A673 (cell line): ENCODE measurements around the gene WDR55. TPM values are rescaled to one million over a fixed set of nuclear protein-coding genes. Genes with fewer than 3 reads are reported as not detected.

ENCODE experiments used
- BruUV-seq: library from RNA; stranded (reverse); fragments of 400-500 nt; replicated peaks from 2 replicates; lab custom pipeline; 2021; lab: Mats Ljungman, UMichigan
- CTCF ChIA-PET: fragments of 300-600 bp; sonication (Branson Sonifier 250); formaldehyde crosslinking; loops from one replicate; lab custom pipeline; 2022; ENCODE audit warnings: antibody characterized with exemption; lab: Charles Lee
- POLR2A ChIA-PET: fragments of 300-600 bp; sonication (Branson Sonifier 250); formaldehyde crosslinking; loops from one replicate; lab custom pipeline; 2022; ENCODE audit warnings: antibody characterized with exemption; ENCODE audit not compliant: low non-redundant PET; lab: Charles Lee
- DNase-seq: peaks from one replicate; pipeline ENCODE4 v3.0.0-alpha.2; 2015; ENCODE audit warnings: low spot score
- H3K27ac ChIP-seq: fragments of 200-600 bp; sonication (generic); 2 replicates; pipeline ENCODE4 v1.5.1; 2016; ENCODE audit warnings: mixed run types, low read depth, mild to moderate bottlenecking, mixed read lengths, antibody characterized with exemption, low read length; ENCODE audit not compliant: poor library complexity, severe bottlenecking
- H3K27me3 ChIP-seq: fragments of 200-600 bp; sonication (generic); replicated peaks from 2 replicates; pipeline ENCODE4 v1.6.1; 2017; ENCODE audit warnings: mixed run types, low read depth, mild to moderate bottlenecking, mixed read lengths, antibody characterized with exemption, low read length; ENCODE audit not compliant: insufficient read depth, poor library complexity
- H3K36me3 ChIP-seq: fragments of 200-600 bp; sonication (generic); 2 replicates; pipeline ENCODE4 v1.6.1; 2016; ENCODE audit warnings: mixed run types, mild to moderate bottlenecking, mixed read lengths, antibody characterized with exemption, low read length; ENCODE audit not compliant: insufficient read depth, poor library complexity, severe bottlenecking
- H3K4me1 ChIP-seq: fragments of 200-600 bp; sonication (generic); 2 replicates; pipeline ENCODE4 v1.6.1; 2017; ENCODE audit warnings: mixed run types, mild to moderate bottlenecking, mixed read lengths, antibody characterized with exemption, low read length; ENCODE audit not compliant: insufficient read depth, poor library complexity, severe bottlenecking
- H3K4me3 ChIP-seq: fragments of 200-600 bp; sonication (generic); 2 replicates; pipeline ENCODE4 v1.5.1; 2016; ENCODE audit warnings: low read depth, mixed run types, mild to moderate bottlenecking, mixed read lengths, low read length; ENCODE audit not compliant: poor library complexity, severe bottlenecking
- H3K9me3 ChIP-seq: fragments of 200-600 bp; sonication (generic); 2 replicates; pipeline ENCODE4 v1.6.1; 2016; ENCODE audit warnings: mixed run types, low read depth, mild to moderate bottlenecking, mixed read lengths, antibody characterized with exemption, low read length; ENCODE audit not compliant: poor library complexity, severe bottlenecking
- CTCF ChIP-seq: fragments of 300-800, 200-600 bp; sonication (generic); conservative IDR thresholded peaks from 2 replicates; pipeline ENCODE4 v1.5.1; 2017; ENCODE audit warnings: low read depth, mild to moderate bottlenecking, antibody characterized with exemption, low read length, moderate library complexity, mixed read lengths
- EZH2 ChIP-seq: fragments of 200-600 bp; sonication (generic); IDR thresholded peaks from 2 replicates; pipeline ENCODE4 v1.6.1; 2017; ENCODE audit warnings: borderline replicate concordance, low read depth, mild to moderate bottlenecking, mixed read lengths, antibody characterized with exemption, low read length; ENCODE audit not compliant: poor library complexity, severe bottlenecking
- intact Hi-C: fragments of 100-400 bp; cut with micrococcal nuclease; formaldehyde crosslinking; loops from one replicate; pipeline ENCODE4 v1.10.0; 2022; ENCODE audit not compliant: unreplicated experiment
- total RNA-seq: library from RNA; stranded (reverse); gene quantifications from 2 replicates; pipeline ENCODE4 v1.2.3, GENCODE V29; 2021

Gene WDR55
- total RNA-seq, 1 experiment from 2014 or later, result 33.2 TPM

GRCh38 chr5:140633021-140633471 lies 31.7 kb upstream of the WDR55 start, which contains the start of gene CD14:
CD14 (minus strand) TSS chr5:140633175; CDS start chr5:140633071, 104 bp downstream.
- intact Hi-C loops, result no loop called here
- H3K4me3 ChIP-seq, result peak within 1 kb of the TSS; percentile 40
- DNase-seq, result peak; percentile 38
- TF ChIP-seq CTCF (no peak), EZH2 (no peak)
- no TSS peak for BruUV-seq
- POLR2A ChIA-PET, result no interaction called here
- peaks cover 9% of the 10 kb centered on the region for H3K9me3 ChIP-seq
- H3K27me3 ChIP-seq, result peaks cover 17% of the 10 kb centered on the region
- H3K4me1 ChIP-seq, result no peaks in the 10 kb centered on the region
- H3K27ac ChIP-seq, result no peak within 1 kb of the TSS
- H3K36me3 ChIP-seq, result no peaks in the 10 kb centered on the region
- CTCF ChIA-PET, result no interaction called here

- POLR2A ChIA-PET, result no interaction called here
- H3K9me3 ChIP-seq, result peaks cover 4% of the 10 kb centered on the region
- no TSS peak for BruUV-seq
- DNase-seq, result no peak
- intact Hi-C loops, result no loop called here
- CTCF ChIA-PET, result no interaction called here
- TF ChIP-seq EZH2 (no peak), CTCF (no peak)
- peaks cover 17% of the 10 kb centered on the region for H3K27me3 ChIP-seq
- no peaks in the 10 kb centered on the region for H3K36me3 ChIP-seq
- H3K4me3 ChIP-seq, result no peak overlapping the region
- H3K4me1 ChIP-seq, result no peaks in the 10 kb centered on the region
- no peak overlapping the region for H3K27ac ChIP-seq
These were observed 31.2 kb upstream of the WDR55 start for GRCh38 chr5:140633501-140633900.

GRCh38 chr5:140634103-140634502 lies 30.6 kb upstream of the WDR55 start:
- ChIA-PET POLR2A (no interaction called here), CTCF (no interaction called here)
- intact Hi-C loops, result no loop called here
- Histone ChIP-seq H3K4me1 (peaks cover 4% of the 10 kb centered on the region), H3K9me3 (no peaks in the 10 kb centered on the region), H3K27me3 (peaks cover 17% of the 10 kb centered on the region), H3K4me3 (no peak overlapping the region), H3K27ac (no peak overlapping the region), H3K36me3 (no peaks in the 10 kb centered on the region)
- DNase-seq, result no peak
- no TSS peak for BruUV-seq
- TF ChIP-seq EZH2, result no peak
- TF ChIP-seq CTCF, result no peak
